HS-5 (cell line): ENCODE data around the gene WDR48.
A peak's percentile ranks its signal among the peaks of the same experiment; 100 is the strongest.

Experiments
- DNase-seq: peaks from one replicate; pipeline ENCODE4 v3.0.0-alpha.2; 2012; ENCODE audit warnings: low read depth

WDR48 gene

GRCh38 chr3:39124876-39125840 lies 73.3 kb downstream of the WDR48 start:
- no peak for DNase-seq

GRCh38 chr3:39125841-39126500 lies 74.2 kb downstream of the WDR48 start:
- peak; percentile 20 for DNase-seq

- DNase-seq = no peak
These were observed 74.8 kb downstream of the WDR48 start for GRCh38 chr3:39126532-39127071.

GRCh38 chr3:39127269-39127907 lies 75.6 kb downstream of the WDR48 start:
- no peak for DNase-seq

- no peak for DNase-seq
These were observed 76.1 kb downstream of the WDR48 start for GRCh38 chr3:39127908-39128304.

GRCh38 chr3:39128951-39129350 lies 77.1 kb downstream of the WDR48 start:
- DNase-seq = no peak

- DNase-seq = no peak
These were observed 78.2 kb downstream of the WDR48 start for GRCh38 chr3:39130026-39130425.

- no peak for DNase-seq
These were observed 79.0 kb downstream of the WDR48 start for GRCh38 chr3:39130693-39131265.

- no peak for DNase-seq
These were observed 80.6 kb downstream of the WDR48 start for GRCh38 chr3:39132096-39133092.

GRCh38 chr3:39133093-39133490 lies 81.3 kb downstream of the WDR48 start:
- no peak for DNase-seq

- no peak for DNase-seq
These were observed 82.0 kb downstream of the WDR48 start for GRCh38 chr3:39133822-39134221.

GRCh38 chr3:39134305-39134704 lies 82.5 kb downstream of the WDR48 start:
- no peak for DNase-seq

GRCh38 chr3:39135170-39135805 lies 83.5 kb downstream of the WDR48 start:
- DNase-seq = no peak

GRCh38 chr3:39136533-39137434 lies 85.0 kb downstream of the WDR48 start:
- DNase-seq = no peak

GRCh38 chr3:39137435-39137936 lies 85.7 kb downstream of the WDR48 start:
- DNase-seq = no peak

GRCh38 chr3:39137991-39138803 lies 86.4 kb downstream of the WDR48 start:
- DNase-seq = no peak

- DNase-seq = no peak
These were observed 87.1 kb downstream of the WDR48 start for GRCh38 chr3:39138804-39139415.

GRCh38 chr3:39139442-39139841 lies 87.6 kb downstream of the WDR48 start:
- DNase-seq = no peak
